Thyroid gland (tissue), 4 donors: ENCODE data around the gene C16orf96. TPM values are rescaled to one million over a fixed set of nuclear protein-coding genes. Genes with fewer than 3 reads are reported as not detected.

Experiments used
- DNase-seq, 2 donors: peaks; one replicate each; pipeline ENCODE4 v3.0.0-alpha.2; 2019
- H3K27ac ChIP-seq, 3 donors: fragments of 200-600 bp; sonication (generic); 1 replicate in 2 of 3; 2 replicates in 1 of 3; pipeline ENCODE4 v1.5.1; 2016 to 2019; ENCODE audit warnings: mild to moderate bottlenecking in 1 of 3, moderate library complexity in 1 of 3
- H3K27me3 ChIP-seq: fragments of 200-600 bp; sonication (generic); one replicate; pipeline ENCODE4 v1.5.1; 2019
- H3K36me3 ChIP-seq, 2 donors: fragments of 200-600 bp; sonication (generic); one replicate each; pipeline ENCODE4 v1.5.1; 2016 to 2019
- H3K4me1 ChIP-seq, 2 donors: fragments of 200-600 bp; sonication (generic); one replicate each; pipeline ENCODE4 v1.5.1; 2017 to 2019
- H3K4me3 ChIP-seq, 3 donors: fragments of 200-600 bp; sonication (generic); replicated peaks in 1 of 3; 1 replicate in 2 of 3; 2 replicates in 1 of 3; pipeline ENCODE4 v1.5.1; 2016; ENCODE audit warnings: mild to moderate bottlenecking in 1 of 3
- H3K9me3 ChIP-seq: fragments of 200-600 bp; sonication (generic); one replicate; pipeline ENCODE4 v1.5.1; 2017
- POLR2A ChIP-seq, 2 donors: fragments of 450-650 bp; IDR thresholded peaks; one replicate each; pipeline ENCODE4 v1.6.1; 2017; ENCODE audit warnings: antibody characterized with exemption in 2 of 2, mild to moderate bottlenecking in 2 of 2, moderate library complexity in 1 of 2
- WGBS, 2 donors: methylation state at CpG; one replicate each; pipeline ENCODE4 v1.1.5; 2017; 5-methylcytosine and 5-hydroxymethylcytosine counted together
- intact Hi-C: fragments of 100-400 bp; cut with DNase I; formaldehyde crosslinking; loops from one replicate; pipeline ENCODE4 v1.15.1; 2023
- total RNA-seq, 4 donors: library from RNA; depleted of rRNA; stranded (reverse); fragments of >200 nt; gene quantifications; one replicate each; pipeline ENCODE4 v1.2.3, GENCODE V29; 2016
- TF ChIP-seq, protein P1 (sequence below), 6 experiments: fragments of 200-600 bp in 3 of 6; fragments of 450-650 bp in 3 of 6; sonication (generic) in 3 of 6; IDR thresholded peaks; one replicate each; pipeline ENCODE4 v1.5.1; 2016 to 2019; ENCODE audit warnings: antibody characterized with exemption in 6 of 6, mild to moderate bottlenecking in 2 of 6, inconsistent platforms in 1 of 6, moderate library complexity in 1 of 6

Gene C16orf96
- total RNA-seq, 4 donors from 2014 or later: 0.11 to 0.88 (median 0.62) TPM

- peaks cover 0 to 26% of the 10 kb centered on the region in 2 donors for H3K4me1 ChIP-seq
- no peak overlapping the region for H3K4me3 ChIP-seq
- H3K27me3 ChIP-seq: no peaks in the 10 kb centered on the region
- intact Hi-C loops: no loop called here
- no peaks in the 10 kb centered on the region for H3K36me3 ChIP-seq
- H3K9me3 ChIP-seq: no peaks in the 10 kb centered on the region
- no peak overlapping the region for H3K27ac ChIP-seq
- WGBS, 2 donors: 70 to 71% methylated on average over 10 to 11 of the region's 12 CpGs
- DNase-seq: no peak
- TF ChIP-seq, protein P1, sequence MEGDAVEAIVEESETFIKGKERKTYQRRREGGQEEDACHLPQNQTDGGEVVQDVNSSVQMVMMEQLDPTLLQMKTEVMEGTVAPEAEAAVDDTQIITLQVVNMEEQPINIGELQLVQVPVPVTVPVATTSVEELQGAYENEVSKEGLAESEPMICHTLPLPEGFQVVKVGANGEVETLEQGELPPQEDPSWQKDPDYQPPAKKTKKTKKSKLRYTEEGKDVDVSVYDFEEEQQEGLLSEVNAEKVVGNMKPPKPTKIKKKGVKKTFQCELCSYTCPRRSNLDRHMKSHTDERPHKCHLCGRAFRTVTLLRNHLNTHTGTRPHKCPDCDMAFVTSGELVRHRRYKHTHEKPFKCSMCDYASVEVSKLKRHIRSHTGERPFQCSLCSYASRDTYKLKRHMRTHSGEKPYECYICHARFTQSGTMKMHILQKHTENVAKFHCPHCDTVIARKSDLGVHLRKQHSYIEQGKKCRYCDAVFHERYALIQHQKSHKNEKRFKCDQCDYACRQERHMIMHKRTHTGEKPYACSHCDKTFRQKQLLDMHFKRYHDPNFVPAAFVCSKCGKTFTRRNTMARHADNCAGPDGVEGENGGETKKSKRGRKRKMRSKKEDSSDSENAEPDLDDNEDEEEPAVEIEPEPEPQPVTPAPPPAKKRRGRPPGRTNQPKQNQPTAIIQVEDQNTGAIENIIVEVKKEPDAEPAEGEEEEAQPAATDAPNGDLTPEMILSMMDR (IDR thresholded peaks at IDR 0.05): peak in 4 of 6 experiments; percentile 25 to 59 (median 56)
- no peak for TF ChIP-seq POLR2A (IDR thresholded peaks at IDR 0.05)
These were observed 38.1 kb upstream of the C16orf96 start for GRCh38 chr16:4517812-4518680.

DNA sequence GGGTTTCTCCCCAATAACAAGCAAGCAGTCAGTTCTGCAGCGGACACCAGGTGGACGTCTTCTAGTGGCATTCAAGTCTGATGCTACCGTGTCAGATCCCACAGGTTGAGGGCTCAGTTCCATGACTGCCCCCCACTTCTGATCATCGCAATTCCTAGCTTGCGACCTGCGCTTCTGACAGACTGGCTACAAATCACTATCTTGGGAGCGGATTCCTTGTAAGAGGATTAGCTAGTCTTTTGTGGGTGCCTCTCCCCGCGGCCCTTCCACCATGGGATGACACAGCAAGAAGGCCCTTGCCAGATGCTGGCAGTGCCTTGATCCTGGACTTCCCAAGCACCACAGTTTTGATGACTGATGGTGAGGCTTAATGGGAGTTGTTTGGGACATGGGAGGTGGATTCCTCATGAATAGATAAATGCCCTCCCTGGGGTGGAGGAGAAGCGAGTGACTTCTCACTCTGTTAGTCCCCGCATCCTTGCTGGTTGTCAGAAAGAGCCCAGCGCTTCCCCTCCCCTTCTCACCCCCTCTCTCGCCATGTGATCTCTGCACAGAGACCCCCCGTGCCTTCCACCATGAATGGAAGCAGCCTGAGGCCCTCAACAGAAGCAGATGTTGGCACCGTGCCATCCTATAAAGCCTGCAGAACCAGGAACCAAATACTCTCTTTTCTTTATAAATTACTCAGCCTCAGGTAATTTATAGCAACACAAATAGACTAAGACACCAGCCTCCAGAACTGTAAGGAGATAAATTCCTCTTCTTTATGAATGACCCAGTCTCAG is 36.7 kb upstream of the C16orf96 start:
- H3K9me3 ChIP-seq: no peaks in the 10 kb centered on the region
- H3K4me1 ChIP-seq: peaks cover 0 to 14% of the 10 kb centered on the region in 2 donors
- H3K4me3 ChIP-seq: no peak overlapping the region
- no peaks in the 10 kb centered on the region for H3K36me3 ChIP-seq
- intact Hi-C loops: no loop called here
- TF ChIP-seq, protein P1 (IDR thresholded peaks at IDR 0.05): no peak
- TF ChIP-seq POLR2A (IDR thresholded peaks at IDR 0.05): no peak
- H3K27ac ChIP-seq: no peak overlapping the region
- no peaks in the 10 kb centered on the region for H3K27me3 ChIP-seq
- DNase-seq: no peak
- 86% methylated on average over 13 to 15 of the region's 15 CpGs for WGBS, 2 donors

DNA sequence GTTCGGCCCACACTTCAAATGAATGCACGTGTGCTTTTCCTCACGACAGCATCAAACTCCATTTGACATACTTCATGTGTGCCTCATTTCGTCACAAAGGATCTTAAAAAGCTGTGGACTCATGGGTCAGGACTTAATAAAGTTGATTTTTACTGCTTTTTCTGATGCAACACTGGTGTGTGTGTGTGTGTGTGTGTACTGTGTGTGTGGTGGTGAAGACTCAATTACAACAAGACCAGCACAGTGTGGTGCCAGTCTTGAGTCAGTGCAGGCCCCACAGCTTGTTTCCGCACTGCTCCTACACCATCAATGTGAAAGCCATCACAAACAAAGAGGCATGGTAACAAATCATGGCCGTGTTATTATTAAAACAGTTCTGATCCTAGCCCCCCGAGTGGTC is 35.2 kb upstream of the C16orf96 start:
- Histone ChIP-seq H3K4me3 (no peak overlapping the region), H3K36me3 (no peaks in the 10 kb centered on the region), H3K27ac (no peak overlapping the region), H3K27me3 (no peaks in the 10 kb centered on the region), H3K4me1 (peaks cover 0 to 8% of the 10 kb centered on the region in 2 donors), H3K9me3 (no peaks in the 10 kb centered on the region)
- WGBS, 2 donors: 92 to 96% methylated on average over 7 of the region's 7 CpGs
- intact Hi-C loops: no loop called here
- TF ChIP-seq, protein P1 (IDR thresholded peaks at IDR 0.05): no peak
- TF ChIP-seq POLR2A (IDR thresholded peaks at IDR 0.05): no peak
- DNase-seq: no peak

- no peak for DNase-seq
These were observed 34.0 kb upstream of the C16orf96 start for GRCh38 chr16:4522051-4522581.

More at GRCh38 chr16:4522051-4522581, 34.0 kb upstream of the C16orf96 start:
- no peaks in the 10 kb centered on the region for H3K36me3 ChIP-seq
- no peaks in the 10 kb centered on the region for H3K9me3 ChIP-seq
- peaks cover 0 to 7% of the 10 kb centered on the region in 2 donors for H3K4me1 ChIP-seq
- H3K27me3 ChIP-seq: no peaks in the 10 kb centered on the region
- WGBS, 2 donors: 35 to 62% methylated on average over 6 to 8 of the region's 8 CpGs
- intact Hi-C loops: no loop called here
- TF ChIP-seq POLR2A (IDR thresholded peaks at IDR 0.05): no peak
- TF ChIP-seq, protein P1 (IDR thresholded peaks at IDR 0.05): no peak
- no peak overlapping the region for H3K27ac ChIP-seq
- no peak overlapping the region for H3K4me3 ChIP-seq
